GM19468 (cell line): ENCODE data around the gene AKAP13.

Experiments used
- ATAC-seq: cut with Tn5 transposase; IDR thresholded peaks from one replicate; pipeline ENCODE4 v1.9.1; 2021; ENCODE audit warnings: mild to moderate bottlenecking, moderate library complexity, moderate number of reproducible peaks; ENCODE audit not compliant: unreplicated experiment; ENCODE audit errors: extremely low read depth

The AKAP13 gene

GRCh38 chr15:85709250-85709649 lies 328.8 kb downstream of the AKAP13 start:
- ATAC-seq: no peak

DNA sequence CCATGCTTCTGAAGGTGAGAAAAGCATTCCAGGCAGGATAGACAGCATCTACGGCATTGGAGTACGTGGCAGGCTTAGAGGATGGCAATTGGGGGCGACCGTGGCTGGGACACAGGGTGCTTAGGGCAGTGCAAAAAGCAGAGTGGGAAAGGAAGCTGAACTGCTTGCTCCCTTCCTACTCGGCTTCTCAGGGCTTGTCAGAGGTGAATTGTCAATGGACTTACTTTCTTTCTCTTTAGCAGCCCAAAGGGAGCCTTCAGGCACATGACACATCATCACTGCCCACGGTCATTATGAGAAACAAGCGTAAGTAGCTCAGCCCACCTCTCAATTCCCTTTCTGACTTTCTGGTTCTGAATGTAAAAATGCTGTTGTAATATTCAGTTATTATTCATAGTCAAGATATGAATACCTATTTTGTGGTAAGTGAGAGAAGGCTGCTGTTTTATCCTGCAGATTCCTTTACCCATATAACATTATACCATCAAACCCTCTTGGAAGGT lies 330.0 kb downstream of the AKAP13 start:
- ATAC-seq: peak; percentile 34

DNA sequence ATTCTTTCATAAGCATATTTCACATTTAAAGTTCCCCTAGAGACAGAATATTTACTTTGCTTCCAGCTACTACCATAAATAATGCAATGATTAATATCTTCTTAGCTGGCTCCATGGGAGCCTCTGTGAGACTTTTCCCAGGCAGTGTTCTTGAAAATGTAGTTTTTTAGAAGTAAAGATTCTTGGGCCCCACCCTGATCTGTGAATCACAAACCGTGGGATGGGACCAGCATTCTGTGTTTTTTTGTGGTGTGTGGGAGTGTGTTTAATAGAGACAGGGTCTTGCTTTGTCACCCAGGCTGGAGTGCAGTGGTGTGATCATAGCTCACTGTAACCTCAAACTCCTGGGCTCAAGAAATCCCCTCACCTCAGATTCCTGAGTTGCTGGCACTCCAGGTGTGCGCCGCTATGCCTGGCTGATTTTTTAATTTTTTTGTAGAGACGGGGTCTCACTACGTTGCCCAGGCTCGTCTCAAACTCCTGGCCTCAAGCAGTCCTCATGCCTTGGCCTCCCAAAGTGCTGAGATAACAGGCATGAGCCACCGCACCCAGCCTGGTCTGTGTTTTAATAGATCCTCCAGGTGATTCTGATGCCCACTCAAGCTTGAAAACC lies 331.3 kb downstream of the AKAP13 start:
- no peak for ATAC-seq

DNA sequence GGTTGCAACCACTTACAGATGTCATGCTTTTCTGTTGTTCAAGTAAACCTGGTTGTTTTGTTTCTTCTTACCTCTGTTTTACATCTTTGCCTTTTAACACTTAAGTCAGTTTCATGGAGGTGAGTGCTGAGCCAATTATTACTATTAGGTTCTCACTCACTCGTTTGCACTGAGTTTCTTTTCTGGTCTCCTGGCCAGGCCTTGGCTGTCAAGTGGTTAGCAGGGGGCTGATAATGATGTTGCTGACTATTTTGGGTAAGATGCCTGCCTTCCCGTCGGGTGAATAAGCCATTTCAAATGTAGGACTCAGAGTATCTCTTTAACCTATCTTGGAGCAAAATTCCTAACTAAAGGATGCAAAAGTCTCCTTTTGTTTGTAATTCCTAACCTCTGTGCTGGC lies 335.9 kb downstream of the AKAP13 start:
- ATAC-seq: no peak

GRCh38 chr15:85717212-85717611 lies 336.8 kb downstream of the AKAP13 start:
- ATAC-seq: no peak

- ATAC-seq: peak; percentile 59
Observed at GRCh38 chr15:85718271-85718971, 338.0 kb downstream of the AKAP13 start.

GRCh38 chr15:85718981-85719380 lies 338.6 kb downstream of the AKAP13 start:
- ATAC-seq: no peak

GRCh38 chr15:85722374-85723152 lies 342.2 kb downstream of the AKAP13 start:
- no peak for ATAC-seq

- ATAC-seq: no peak
Observed at GRCh38 chr15:85723960-85724945, 343.9 kb downstream of the AKAP13 start.

GRCh38 chr15:85725019-85725418 lies 344.6 kb downstream of the AKAP13 start:
- ATAC-seq: no peak

GRCh38 chr15:85725564-85725963 lies 345.2 kb downstream of the AKAP13 start:
- no peak for ATAC-seq

DNA sequence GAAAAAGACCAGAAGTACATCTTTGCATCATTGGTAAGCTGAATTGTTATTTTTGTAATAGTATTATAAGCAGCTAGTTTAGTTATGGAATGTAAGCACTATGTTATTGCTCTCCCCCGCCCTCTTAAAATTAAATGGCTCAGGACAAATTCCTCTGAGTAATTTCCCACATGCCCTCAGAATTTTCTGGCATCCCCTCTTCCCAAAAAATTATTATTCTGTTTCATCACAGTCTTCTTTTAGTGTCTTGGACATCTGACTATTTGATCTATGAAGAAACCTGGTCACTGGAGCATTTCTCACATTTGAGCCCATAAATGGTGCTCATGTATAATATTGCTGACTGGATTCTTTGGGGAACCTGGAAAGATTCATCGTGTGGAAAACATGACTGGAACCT lies 346.1 kb downstream of the AKAP13 start:
- no peak for ATAC-seq

DNA sequence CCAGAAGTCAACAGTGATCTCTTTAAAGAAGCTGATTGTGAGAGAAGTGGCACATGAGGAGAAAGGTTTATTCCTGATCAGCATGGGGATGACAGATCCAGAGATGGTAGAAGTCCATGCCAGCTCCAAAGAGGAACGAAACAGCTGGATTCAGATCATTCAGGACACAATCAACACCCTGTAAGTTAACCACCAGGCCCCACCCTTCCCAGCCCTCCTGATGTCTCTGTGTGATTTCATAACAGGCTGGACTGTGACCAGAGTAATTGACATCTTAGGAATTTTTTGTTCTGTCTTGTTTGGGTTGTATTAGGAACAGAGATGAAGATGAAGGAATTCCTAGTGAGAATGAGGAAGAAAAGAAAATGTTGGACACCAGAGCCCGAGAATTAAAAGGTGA lies 346.7 kb downstream of the AKAP13 start:
- no peak for ATAC-seq

GRCh38 chr15:85730001-85730820 lies 349.8 kb downstream of the AKAP13 start:
- ATAC-seq: no peak

DNA sequence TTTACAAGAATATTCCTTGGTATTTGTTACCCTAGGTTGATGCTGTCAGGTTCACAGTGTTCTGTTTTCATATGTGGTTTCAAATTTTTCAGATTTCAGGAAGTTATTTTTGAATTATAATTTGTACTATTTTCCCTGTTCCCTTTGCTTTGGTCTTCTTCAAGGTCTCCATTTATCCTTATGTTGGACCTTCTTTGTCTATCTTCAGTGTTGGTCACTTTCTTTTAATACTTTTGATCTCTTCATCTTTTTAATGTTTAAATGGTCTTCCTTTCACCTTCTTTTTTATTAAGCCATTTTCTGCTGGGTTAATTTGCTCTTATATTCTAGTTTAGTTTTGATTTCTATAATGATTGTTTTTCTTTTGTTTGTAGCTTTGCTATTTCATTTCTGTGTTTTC lies 353.0 kb downstream of the AKAP13 start:
- ATAC-seq: no peak

DNA sequence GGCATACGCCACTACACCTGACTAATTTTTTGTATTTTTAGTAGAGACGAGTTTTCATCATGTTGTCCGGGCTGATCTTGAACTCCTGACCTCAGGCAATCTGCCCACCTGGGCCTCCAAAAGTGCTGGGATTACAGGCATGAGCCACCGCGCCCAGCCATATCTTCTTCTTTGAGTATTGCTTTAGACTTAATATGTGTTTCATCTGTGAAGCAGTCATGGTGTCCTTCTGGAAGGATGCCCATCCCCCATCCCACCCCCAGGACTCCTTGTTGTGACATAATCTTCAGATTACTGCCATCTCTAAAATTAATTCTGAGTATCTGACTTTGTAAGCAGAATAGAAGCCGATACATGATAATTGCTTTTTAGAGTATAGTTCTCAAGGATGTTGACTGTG lies 356.7 kb downstream of the AKAP13 start:
- ATAC-seq: no peak

DNA sequence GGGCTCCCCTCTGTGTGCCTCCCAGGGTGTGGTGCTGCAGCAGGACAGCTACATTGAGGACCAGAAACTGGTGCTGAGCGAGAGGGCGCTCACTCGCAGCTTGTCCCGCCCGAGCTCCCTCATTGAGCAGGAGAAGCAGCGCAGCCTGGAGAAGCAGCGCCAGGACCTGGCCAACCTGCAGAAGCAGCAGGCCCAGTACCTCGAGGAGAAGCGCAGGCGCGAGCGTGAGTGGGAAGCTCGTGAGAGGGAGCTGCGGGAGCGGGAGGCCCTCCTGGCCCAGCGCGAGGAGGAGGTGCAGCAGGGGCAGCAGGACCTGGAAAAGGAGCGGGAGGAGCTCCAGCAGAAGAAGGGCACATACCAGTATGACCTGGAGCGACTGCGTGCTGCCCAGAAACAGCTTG lies 360.6 kb downstream of the AKAP13 start:
- no peak for ATAC-seq

DNA sequence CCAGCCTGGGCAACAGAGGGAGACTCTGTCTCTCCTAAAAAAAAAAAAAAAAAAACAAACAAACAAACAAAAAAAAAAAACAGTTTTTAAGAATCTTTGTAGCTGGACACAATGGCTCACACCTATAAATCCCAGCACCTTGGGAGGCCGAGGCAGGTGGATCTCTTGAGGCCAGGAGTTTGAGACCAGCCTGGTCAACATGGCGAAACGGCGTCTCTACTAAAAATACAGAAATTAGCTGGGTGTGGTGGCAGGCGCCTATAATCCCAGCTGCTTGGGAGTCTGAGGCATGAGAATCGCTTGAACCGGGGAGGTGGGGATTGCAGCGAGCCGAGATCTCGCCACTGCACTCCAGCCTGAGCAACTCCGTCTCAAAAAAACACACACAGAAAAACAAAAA lies 361.3 kb downstream of the AKAP13 start:
- ATAC-seq: no peak

GRCh38 chr15:85742186-85742821 lies 361.9 kb downstream of the AKAP13 start:
- no peak for ATAC-seq
